ENCODE measurements around the gene PNKP.
A peak's percentile ranks its signal among the peaks of the same experiment; 100 is the strongest.

PNKP gene

GRCh38 chr19:49874503-49875157 is 7.3 kb upstream of the PNKP start:
- DNase-seq = no peak

- no peak for DNase-seq
These were observed 6.5 kb upstream of the PNKP start for GRCh38 chr19:49873834-49874233.

- DNase-seq = no peak
These were observed 5.7 kb upstream of the PNKP start for GRCh38 chr19:49873129-49873521.

GRCh38 chr19:49872245-49873128 is 5.1 kb upstream of the PNKP start:
- DNase-seq = no peak

- DNase-seq = no peak
These were observed 4.1 kb upstream of the PNKP start for GRCh38 chr19:49871349-49871985.

- DNase-seq = no peak
These were observed 3.0 kb upstream of the PNKP start for GRCh38 chr19:49870309-49870901.

- peak; percentile 96 for DNase-seq
These were observed 2.3 kb upstream of the PNKP start for GRCh38 chr19:49869484-49870308.

GRCh38 chr19:49869009-49869483 is 1.7 kb upstream of the PNKP start:
- DNase-seq = no peak

GRCh38 chr19:49864890-49865289 is 2.5 kb downstream of the PNKP start:
- no peak for DNase-seq

GRCh38 chr19:49863935-49864320 is 3.4 kb downstream of the PNKP start:
- no peak for DNase-seq

GRCh38 chr19:49863254-49863934 is 4.0 kb downstream of the PNKP start:
- no peak for DNase-seq

GRCh38 chr19:49862391-49863253 is 4.8 kb downstream of the PNKP start:
- no peak for DNase-seq

- DNase-seq = no peak
These were observed 5.6 kb downstream of the PNKP start for GRCh38 chr19:49861541-49862378.

GRCh38 chr19:49861107-49861506 is 6.3 kb downstream of the PNKP start:
- peak; percentile 39 for DNase-seq

GRCh38 chr19:49860336-49861102 is 6.9 kb downstream of the PNKP start:
- DNase-seq = no peak

- no peak for DNase-seq
These were observed 7.6 kb downstream of the PNKP start for GRCh38 chr19:49859682-49860335.

- DNase-seq = no peak
These were observed 9.0 kb downstream of the PNKP start for GRCh38 chr19:49858088-49858985.

GRCh38 chr19:49857838-49858087 is 9.6 kb downstream of the PNKP start:
- no peak for DNase-seq

Measured in NCI-H2227 treated with DMSO at 0.1 percent for 48 hours (cell line).